Ammon's horn (tissue), 1 donor: ENCODE measurements around the gene NOC2L.

Source experiments
- DNase-seq: peaks from one replicate; pipeline ENCODE4 v3.0.0-alpha.2; 2016; ENCODE audit warnings: low spot score

The NOC2L gene

GRCh38 chr1:916173-917075, 42.6 kb downstream of the NOC2L start:
- DNase-seq = no peak

- no peak for DNase-seq
Observed at GRCh38 chr1:915295-916172, 43.5 kb downstream of the NOC2L start.

- no peak for DNase-seq
Observed at GRCh38 chr1:914891-915280, 44.2 kb downstream of the NOC2L start.

GRCh38 chr1:914131-914890, 44.7 kb downstream of the NOC2L start:
- no peak for DNase-seq

- DNase-seq = no peak
Observed at GRCh38 chr1:913491-914130, 45.4 kb downstream of the NOC2L start.

GRCh38 chr1:912740-913301, 46.2 kb downstream of the NOC2L start:
- DNase-seq = no peak

- no peak for DNase-seq
Observed at GRCh38 chr1:911875-912739, 46.9 kb downstream of the NOC2L start.

- no peak for DNase-seq
Observed at GRCh38 chr1:910881-911721, 48.0 kb downstream of the NOC2L start.

GRCh38 chr1:910311-910880, 48.7 kb downstream of the NOC2L start:
- DNase-seq = no peak

GRCh38 chr1:909861-910310, 49.2 kb downstream of the NOC2L start:
- DNase-seq = no peak

GRCh38 chr1:908661-909060, 50.4 kb downstream of the NOC2L start:
- no peak for DNase-seq

- peak; percentile 1 for DNase-seq
Observed at GRCh38 chr1:907611-908451, 51.2 kb downstream of the NOC2L start.

GRCh38 chr1:906600-907420, 52.2 kb downstream of the NOC2L start:
- peak; percentile 12 for DNase-seq

GRCh38 chr1:905811-906599, 53.1 kb downstream of the NOC2L start:
- peak; percentile 2 for DNase-seq

GRCh38 chr1:905071-905749, 53.8 kb downstream of the NOC2L start:
- peak; percentile 6 for DNase-seq
